HS-5 (cell line): ENCODE data around the gene GRM5.
A peak's percentile ranks its signal among the peaks of the same experiment; 100 is the strongest.
"Not testable (repeated sequence)": the region's sequence is repeated elsewhere in the genome, so short reads cannot be mapped to it uniquely, and the experiment has no call there.

Experiments used
- DNase-seq: peaks from one replicate; pipeline ENCODE4 v3.0.0-alpha.2; 2012; ENCODE audit warnings: low read depth

The GRM5 gene

DNA sequence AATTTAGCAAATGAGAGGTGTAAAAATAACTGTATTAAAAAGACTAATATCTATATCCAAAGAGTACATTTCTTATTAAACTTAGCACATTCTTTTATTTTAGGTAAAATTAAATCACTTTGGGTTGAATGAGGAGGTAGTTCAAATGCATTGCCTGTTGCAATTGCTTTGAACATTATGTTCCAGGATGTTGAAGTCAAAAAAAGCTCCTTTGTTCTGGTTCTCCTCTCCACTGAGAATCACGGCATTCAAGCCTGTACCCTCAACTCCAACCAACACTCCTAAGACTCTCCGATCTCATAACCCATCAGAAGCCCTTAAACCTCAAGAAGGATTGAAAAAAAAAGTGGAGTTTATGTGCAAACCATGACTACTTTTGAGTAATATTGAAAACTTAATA lies 230.1 kb downstream of the GRM5 start:
- not testable (repeated sequence) for DNase-seq

DNA sequence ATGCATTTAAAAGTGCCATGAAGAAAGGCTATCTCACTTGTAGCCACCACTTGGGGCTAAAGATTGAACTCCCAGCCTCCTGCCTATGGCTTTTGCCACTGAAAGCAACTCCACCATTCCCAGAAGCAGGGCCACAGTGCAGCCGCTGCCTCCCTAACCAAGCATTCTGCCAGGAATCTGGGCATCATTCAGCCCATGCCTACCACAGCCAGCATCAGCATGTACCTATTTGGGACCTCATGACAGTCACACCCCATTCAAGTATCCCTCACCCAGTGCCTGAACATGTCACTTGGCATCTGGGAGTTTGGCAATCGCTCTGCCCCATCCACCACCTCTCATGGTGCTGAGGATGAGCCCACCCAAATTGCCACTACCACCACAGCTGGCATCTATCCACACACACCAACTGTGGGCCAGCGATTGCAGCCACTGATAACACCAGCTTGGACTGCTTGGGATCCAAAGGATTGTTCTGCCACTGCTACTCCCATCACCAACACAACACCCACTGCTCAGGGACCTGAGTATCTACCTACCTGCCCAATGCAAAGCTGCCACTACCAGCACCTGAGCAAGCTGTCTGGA lies 234.4 kb downstream of the GRM5 start:
- DNase-seq = no peak

DNA sequence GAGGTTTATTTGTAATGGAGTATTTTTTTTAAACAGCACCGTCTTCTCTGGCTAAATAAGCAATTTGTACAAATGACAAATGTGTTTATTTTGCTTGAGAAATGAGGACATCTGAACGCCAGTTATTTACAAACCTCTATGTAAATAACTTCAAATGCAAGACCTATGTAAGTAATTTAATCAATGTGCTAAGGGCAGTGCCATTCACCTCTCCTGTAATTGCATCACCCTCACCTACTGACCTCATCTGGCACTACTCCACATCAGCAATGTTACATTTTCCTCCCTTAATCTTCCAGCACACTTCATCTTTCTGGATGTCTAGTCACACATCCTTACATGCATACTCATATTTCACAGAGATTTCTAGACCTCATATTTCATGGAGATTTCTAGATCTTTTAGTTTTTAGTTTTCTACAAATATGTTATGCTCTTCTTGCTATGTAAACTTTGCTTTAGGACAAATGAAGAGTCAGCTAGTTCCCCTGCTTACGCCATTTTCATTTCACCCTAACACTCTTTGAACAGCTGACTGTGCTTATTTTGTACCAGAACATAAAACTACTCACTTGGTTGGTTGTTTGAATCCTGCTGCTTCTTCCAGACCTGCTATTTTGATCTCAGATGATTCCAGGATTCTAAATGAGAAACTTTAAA lies 238.6 kb downstream of the GRM5 start:
- no peak for DNase-seq

DNA sequence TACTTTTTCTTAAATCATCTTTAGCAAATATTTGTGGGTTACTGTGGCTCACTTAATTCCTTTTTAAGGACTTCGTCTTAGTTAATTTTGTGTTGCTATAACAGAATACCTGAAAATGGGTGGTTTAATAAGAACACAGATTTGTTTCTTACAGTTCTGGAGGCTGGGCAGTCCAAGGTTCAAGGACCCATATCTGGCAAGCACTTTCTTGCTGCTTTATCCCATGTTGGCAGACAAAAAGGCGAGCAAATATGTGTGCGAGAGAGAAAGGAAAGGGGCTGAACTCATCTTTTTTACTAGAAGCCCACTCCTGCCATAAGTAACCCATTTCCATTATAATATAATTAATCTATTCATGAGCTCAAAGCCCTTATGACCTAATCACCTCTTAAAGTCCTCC lies 246.2 kb downstream of the GRM5 start:
- no peak for DNase-seq

DNA sequence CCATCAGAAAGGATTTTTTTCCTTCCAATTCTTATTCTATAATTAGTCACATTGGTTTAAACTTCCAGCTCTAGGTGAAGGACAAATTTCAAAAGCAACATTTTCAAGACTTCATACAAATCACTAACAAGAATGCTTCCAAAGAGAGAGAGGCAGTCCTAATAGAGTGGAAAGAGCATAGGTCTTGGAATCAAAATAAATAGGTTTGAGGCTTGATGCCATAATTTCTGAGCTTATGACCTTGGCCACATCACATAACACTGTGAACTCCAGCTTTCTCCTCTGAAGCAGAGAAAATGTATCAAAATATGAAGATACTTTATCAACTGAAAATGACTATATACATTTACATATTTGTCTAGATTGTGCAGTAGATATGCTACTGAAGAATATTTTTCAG lies 246.8 kb downstream of the GRM5 start:
- DNase-seq = no peak

DNA sequence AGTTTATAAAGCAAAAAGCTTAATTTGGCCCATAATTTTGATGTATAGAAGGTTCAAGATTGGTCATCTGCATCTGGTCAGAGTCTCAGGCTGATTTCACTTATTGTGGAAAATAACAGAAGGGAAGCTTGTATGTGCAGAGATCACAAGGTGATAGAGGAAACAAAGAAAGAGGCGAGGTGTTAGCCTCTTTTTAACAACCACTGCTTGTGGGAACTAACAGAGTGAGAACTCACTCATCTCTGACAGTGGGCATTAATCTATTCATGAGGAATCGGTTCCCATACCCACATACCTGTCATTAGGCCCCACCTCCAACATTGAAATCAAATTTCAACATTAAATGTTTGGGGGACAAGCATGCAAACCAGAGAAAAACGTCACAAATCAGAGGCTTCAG lies 250.3 kb downstream of the GRM5 start:
- DNase-seq = no peak

DNA sequence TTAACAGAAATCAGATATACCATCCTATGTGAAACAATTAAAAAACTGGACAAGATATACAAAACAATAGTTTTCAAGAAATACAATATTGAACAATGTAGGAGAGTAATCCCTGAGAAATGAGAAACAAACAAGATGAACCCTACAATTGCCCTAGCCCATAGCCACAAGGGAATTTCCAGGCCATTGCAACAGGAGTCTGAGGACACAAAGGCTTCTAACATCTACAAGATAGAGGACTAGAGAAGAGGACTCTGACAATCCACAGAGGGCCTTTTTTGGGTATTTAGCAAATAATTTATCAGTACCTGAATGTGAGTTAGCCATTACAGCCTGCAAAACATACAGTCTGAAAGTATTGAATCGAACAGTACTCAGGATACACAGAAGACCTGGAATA lies 251.7 kb downstream of the GRM5 start:
- DNase-seq = no peak

DNA sequence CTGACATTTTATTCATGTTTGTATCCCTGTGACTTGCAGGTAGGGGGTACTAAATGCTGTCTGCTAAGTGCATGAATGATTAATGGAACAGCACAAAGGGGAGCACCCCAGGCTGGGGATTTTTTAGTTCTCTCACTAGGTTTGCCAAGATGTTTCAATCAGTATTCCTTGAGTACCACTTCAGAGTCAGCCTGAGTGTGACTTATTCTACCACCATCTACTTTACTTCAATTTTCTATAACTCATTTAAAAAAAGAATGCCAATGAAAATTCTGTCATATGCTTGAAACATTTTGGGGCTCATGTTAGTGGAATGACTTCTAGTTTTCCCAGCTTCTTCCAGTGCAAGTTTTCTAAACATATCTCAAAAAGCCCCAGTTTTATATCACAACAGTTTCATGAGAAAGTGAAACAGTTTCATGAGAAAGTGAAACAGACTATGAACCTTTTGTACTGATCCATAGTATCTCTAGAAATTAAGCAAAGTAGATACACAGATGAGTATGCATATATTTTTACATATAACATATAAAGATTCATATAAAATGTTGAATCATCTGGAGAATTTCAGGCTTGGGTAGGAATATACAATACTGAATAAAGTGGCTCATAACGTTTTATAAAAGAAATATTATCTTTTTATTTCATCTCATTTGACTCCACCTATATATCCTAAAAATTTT lies 252.4 kb downstream of the GRM5 start:
- no peak for DNase-seq

DNA sequence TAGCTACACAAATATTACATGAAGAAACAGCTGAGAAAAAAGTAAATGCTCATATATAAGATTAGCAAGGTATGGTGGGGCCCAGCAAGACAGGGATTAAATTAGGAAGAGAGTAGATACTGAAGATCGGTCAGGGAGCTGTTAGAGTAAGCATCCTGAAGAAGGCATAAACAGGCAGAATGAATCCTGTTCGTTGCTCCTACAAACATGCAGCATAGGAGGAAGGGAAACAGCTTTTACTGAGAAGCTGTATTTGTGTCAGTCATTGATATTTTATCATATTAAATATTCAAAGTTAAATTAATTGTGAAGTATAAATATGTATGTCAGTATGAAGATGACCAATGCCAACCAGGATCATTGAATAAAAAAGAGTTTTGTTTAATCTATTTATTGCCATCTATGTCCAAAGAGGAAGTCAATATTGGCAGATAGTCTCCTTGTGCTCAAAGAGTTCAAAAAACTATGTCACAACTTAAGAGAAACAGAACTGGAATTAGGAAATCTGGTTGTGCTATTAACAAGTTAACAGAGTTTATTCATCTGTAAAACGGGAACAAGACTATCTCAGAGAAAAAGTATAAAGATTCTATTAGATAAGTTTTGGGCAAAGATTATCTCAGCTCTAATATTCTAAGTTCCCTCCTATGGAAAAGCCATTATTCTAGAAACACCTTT lies 255.2 kb downstream of the GRM5 start:
- no peak for DNase-seq

DNA sequence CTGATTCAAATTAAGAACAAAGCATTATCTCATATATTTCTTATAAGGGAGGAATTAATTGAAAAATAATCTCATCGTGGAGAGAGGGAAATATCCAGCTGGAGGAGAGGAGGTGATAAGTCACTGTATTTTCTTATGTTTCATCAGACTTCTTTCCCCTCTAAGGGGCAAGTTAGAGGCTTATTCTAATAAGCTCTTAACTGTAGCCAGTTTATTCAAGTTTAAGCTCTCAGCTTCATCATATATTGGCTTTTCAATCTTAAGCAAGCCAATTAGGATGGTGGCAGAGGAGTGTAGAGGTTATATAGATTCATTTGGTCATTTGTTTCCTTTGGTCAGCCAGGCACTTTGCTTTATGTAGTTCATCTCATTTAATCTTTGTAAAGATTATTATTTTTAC lies 256.7 kb downstream of the GRM5 start:
- DNase-seq = no peak

DNA sequence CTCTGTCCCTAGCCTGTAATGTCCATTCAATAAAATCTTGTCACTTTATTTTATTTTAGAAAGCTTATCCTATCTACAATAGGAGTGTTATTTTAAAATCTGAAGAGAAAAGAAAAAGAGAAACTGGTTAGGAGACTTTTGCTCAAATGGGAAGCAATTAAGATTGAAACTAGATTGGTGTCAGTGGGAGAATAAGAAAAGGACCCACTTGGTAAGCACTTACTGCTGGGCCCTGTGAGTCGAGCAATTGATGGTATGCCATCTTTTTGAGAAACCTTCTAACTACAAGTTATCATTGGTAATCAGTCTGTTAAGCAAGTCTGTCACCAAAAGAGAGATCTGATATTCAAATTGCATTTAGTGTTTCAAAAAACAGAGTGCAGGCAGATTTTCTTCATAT lies 258.4 kb downstream of the GRM5 start:
- no peak for DNase-seq

DNA sequence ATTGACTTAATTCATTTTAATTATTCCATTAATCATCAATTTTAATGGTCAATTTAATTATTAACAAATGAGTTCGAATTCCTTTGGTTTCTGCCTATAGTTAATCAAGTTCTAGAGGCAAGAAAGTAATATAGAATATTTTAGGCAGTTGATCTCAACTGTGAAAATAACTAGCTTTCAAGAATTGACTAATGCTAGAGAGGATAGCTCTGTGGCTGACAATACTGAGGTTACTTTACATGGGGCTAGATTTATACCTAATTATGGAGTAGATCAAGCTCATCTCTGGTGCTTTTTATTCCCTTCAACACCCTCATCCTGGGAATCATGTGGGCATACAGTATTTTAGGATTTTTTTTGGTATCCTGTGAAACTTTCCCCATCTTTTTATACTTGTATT lies 259.4 kb downstream of the GRM5 start:
- no peak for DNase-seq

DNA sequence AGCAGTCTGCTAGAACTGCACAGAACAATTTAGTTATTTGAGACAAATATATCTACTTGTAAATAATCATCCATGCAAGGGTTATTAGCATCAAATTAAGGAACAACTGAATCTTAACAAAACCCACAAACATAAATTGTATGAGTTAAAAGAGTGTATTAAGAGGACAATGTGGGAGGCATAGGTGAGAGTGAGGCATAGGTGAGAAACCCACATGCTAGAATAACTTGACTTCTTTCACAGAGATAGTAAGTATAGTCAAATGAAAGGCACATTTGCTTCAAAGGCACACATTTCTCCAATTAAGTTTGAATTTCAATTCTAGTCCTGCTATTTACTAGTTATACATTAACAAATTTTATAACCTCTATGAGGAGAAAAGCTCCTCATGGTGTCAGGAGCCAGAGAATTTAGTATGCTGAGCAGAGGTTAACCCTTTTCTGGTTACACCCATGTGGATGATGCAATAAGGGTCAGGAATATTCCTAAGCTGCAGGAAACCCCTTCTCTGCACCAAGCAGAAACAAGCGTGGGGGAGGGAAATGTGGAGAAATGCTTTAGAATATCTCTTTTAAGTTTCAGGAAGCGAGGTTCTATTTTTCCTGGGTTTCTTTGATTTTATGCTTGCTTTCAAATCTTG lies 264.2 kb downstream of the GRM5 start:
- no peak for DNase-seq

DNA sequence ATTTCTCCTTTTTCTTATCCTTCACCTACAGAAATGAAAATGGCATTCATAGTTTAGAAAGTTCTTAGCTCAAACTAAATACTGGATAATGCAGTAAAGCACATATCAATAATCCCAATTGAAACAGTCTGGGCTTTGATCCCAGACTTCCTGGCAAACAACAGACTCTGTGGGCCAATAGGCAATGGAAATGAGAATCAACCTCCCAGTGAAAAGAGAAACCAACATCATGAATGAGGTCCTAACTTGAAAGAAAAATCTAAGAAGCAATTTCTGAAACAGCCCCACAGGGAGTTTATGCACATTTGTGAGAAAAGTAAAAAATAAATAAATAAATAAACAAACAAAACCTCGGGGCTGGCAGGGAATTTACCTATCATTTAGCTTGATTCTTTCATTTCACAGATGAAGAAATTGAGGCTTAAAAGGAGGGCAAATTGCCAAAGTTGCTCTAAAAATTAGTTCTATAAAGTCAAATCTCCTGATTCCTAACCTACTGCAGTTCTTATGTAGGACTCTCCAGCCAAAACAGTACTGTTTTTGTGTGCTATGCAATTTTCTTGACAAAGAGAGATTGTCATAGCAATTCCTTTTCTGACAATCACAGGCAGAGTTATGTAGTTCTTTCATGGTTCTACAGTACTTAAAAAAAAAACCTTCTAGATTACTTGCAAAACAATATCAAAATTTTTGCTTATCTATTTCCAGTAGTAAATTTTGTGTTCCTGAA lies 265.8 kb downstream of the GRM5 start:
- no peak for DNase-seq

DNA sequence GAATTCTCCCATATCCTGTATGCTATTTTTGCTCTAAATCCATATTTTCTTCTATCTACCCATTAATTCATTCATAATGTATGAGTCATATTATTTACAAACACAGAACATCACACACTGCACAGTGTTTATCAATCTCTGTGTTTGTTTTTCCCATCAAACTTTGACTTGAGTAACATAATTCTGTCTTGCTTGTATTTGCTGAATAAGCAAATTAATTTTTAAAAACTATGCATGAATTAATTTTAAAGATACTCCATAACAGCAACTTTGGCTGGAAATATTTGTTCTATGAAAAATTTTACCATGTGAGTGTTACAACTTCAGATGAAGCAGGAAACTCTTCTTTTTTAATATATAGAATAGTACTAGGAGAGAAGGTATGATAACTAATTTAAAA lies 275.6 kb downstream of the GRM5 start:
- DNase-seq = no peak

DNA sequence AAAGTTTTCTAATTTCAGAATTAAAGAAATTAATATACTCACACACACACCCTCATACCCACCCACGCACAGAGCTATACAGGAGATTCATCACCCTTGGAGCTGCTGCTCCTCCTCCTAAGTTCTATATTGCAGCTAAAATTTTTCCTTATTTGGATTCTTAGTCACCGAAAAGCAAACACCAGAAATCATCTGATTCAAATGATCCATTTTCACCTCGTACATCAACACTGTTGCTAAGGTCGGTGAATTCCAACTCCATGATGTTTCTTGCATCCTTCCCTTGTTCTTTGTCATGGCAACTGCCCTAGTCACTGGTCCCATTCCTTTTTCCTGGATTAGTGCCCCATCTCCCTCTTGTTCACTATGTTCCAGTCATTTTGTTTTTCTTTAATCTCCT lies 286.2 kb downstream of the GRM5 start:
- DNase-seq = peak; percentile 80

DNA sequence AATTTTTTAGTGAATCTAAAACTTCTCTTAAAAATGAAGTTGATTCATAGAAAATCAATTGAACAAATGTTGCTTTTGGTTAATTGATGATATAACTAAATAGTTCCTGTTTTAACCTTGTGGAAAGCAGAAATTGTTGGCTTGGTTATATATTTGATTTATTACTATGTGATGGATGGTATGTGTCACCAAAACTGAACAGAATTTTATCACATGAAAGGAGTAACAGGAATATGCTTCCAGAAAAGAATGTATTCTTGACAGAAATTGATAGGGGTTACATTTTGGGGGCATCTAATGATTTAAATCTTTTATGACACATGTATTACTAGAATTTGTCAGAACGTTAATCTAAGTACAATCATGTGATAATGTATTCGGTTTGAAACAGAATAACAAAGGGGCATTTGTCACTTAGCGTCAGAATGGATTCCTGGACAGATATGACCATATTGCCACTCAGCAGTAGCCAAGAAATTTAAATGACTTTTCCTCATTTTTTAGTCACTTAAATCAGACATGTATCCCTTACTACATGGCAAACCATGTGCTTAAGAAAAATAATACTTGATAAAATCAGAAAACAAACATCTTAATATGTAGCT lies 295.2 kb downstream of the GRM5 start:
- no peak for DNase-seq

DNA sequence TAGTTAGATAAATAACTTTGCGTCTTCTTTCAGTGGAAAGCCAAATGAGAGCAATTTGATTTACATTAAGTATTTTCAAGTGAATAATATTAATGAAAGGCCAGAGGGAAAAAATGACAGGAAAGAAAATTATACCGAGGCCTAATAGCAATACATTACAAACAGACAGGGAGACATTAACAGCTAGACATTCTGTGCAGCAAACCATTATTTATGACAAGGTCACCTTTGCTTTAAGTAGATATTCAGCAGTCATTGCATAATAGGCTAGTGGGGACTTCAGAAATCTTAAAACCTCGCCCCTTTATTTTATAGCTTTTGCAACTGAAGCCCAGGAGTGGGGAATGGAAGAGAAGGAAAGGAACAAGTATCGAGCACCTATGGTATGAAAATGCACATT lies 321.6 kb downstream of the GRM5 start:
- no peak for DNase-seq

DNA sequence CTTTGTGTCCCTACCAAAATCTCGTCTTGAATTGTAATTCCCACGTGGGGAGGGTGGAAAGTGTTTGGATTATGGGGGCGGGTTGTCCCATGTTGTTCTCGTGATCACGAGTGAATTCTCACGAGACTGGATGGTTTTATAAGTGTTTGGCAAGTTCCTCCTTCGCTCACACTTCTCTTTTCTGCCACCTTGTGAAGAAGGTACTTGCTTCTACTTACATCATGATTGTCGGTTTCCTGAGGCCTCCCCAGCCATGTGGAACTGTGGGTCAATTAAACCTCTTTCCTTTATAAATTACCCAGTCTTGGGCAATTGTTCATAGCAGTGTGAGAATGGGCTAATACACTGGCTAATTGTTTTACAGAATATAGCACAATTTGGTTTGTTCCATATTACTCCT lies 326.3 kb downstream of the GRM5 start:
- no peak for DNase-seq

DNA sequence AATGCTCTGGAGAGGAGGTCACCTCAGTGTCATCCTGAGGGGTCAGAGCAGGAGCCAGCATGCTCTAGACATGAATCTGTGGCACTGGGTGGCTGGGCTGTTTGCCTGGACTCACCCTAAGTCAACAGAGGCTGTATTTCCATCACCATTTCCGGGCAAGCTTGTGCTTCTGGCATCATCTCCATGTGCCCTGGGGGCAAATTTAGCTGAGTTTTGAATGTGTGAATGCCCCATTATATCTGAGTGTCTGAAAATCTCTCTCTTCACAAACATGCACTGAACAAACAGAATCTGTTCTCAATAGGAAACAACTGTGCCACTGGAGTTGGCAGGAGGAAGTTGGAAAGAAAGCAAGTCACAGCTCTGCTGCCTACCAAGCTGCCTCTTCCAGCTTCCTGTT lies 356.2 kb downstream of the GRM5 start:
- no peak for DNase-seq

DNA sequence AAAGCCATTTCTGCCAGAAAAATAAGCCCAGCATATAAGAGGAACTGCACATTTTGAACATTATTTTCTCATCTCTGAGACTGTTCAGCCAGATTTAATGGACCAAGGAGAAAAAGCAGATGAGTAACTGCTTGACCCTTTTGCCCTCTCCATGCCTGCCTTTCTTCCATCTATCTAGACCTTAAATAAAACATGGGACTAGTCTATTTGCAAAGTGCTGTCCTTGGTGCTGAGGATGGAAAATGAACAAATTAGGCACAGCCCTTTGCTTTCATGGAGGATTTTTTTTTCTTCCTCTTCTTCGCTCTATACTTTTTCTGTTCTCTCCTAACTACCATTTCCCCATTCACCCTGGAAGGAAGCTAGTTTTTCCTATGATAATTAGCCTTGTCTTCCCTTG lies 361.3 kb downstream of the GRM5 start:
- DNase-seq = no peak

DNA sequence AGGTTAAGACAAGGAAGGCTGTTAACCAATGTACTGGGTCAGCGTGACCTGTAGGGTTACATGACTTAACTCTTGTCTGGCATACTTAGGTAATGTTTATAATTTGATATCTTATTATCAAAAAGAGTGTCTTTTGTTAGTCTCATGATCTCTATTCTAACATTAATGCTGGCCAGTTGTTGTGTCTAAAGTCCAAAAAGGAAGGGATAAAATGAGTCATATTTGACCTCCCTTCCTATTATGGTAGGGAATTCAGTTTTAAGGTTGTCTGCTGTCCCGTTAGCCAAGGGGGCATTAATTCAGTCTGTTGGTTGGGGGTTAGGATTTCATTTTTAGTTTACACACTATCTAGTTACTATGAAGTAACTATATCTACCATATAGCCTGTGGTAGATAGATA lies 364.0 kb downstream of the GRM5 start:
- DNase-seq = no peak
